Hippocampal formation (tissue), 2 donors: ENCODE results near the gene ZSWIM7.
"Not testable (repeated sequence)": the region's sequence is repeated elsewhere in the genome, so short reads cannot be mapped to it uniquely, and the experiment has no call there.

Source experiments
- DNase-seq, 2 donors: peaks; one replicate each; lab custom pipeline; 2025; lab: John Stamatoyannopoulos, UW

The ZSWIM7 gene

DNA sequence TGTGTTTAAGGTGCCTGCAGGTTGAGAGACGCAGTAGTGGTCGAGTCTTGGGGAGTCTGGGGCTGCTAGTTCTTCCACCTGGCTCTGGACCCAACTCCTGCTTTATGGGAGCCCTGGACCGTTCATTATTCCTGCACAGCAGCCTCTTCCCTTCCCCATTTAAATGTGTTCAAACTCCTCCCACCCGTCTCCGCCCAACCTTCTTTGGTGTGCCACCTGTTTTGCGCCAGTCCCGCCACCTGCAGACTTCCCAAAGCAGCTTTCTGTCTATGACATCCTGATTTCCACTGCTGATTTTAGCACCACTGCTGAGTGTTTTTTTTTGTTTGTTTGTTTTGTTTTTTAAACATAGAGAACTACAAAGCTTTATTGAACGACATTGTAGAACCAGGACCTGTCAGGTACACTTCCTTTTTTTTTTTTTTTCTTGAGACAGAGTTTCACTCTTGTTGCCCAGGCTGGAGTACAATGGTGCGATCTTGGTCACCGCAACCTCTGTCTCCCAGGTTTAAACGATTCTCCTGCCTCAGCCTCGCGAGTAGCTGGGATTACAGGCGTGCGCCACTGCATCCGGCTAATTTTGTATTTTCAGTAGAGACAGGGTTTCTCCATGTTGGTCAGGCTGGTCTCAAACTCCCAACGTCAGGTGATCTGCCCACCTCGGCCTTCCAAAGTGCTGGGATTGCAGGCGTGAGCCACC is 41.7 kb downstream of the ZSWIM7 start:
- DNase-seq = no peak

DNA sequence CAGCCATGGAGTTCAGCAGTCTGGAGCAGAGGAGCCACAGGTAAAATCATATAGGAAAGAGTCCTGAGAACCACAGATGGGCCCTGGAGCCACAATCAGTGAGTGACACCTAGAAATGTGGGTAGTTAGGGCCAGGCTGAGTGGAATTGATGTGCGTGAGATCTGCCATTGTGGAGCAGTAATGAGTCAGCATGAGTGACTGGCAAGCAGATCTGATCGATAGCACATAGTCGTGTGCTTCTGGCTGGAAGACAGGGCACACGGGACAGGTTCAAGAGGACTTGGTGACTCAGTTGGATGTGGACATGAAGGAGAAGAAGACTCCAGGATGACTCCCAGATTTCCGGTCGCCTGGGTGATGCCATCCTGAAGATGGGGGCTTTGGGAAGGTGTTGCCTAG is 42.3 kb downstream of the ZSWIM7 start:
- no peak for DNase-seq

DNA sequence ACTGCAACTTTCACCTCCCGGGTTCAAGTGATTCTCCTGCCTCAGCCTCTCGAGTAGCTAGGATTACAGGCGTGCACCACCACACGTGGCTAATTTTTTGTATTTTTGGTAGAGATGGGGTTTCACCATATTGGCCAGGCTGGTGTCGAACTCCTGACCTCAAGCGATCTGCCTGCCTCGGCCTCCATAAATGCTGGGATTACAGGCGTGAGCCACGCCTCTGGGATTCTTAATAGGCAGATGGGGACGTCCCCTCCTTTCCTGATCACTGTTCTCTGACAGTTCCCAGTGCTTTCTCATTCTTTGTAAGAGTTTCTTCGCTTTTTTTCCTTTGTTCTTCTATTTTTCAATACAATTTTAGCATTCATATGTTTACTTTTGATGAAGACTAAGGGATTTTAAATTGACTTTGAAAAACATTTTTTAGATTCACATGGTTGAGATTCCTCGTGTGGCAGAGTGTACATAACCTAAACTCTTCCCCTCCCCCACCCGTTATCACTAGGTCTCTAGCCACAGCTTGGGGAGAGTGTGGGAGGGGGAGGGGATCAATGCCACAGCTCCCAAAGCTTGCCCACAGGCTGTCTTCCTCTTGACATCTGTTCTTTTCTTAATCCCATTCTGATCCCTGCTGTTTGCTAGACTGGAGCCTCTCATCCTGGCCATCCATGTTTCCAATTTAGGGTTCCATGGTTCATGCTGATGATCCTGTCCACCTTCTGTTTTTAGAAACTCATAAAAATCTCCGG is 43.5 kb downstream of the ZSWIM7 start:
- no peak for DNase-seq

DNA sequence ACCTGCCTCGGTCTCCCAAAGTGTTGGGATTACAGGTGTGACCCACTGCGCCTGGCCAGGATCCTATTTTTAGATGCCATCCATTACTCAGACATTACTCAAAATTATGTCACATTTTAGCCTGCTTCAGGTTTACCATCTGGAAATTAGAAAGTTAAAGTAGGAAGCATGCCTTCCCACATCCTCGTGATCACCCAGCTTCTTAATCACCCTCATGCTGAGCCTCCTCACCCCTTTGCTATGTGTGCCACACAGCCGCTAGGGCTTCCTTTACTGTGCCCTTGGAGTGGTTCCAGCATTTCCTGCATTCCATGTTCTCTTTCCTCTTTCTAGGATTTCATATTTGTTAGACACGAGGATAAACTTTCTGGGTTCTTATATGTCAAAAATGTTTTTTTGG is 45.3 kb downstream of the ZSWIM7 start:
- no peak for DNase-seq

DNA sequence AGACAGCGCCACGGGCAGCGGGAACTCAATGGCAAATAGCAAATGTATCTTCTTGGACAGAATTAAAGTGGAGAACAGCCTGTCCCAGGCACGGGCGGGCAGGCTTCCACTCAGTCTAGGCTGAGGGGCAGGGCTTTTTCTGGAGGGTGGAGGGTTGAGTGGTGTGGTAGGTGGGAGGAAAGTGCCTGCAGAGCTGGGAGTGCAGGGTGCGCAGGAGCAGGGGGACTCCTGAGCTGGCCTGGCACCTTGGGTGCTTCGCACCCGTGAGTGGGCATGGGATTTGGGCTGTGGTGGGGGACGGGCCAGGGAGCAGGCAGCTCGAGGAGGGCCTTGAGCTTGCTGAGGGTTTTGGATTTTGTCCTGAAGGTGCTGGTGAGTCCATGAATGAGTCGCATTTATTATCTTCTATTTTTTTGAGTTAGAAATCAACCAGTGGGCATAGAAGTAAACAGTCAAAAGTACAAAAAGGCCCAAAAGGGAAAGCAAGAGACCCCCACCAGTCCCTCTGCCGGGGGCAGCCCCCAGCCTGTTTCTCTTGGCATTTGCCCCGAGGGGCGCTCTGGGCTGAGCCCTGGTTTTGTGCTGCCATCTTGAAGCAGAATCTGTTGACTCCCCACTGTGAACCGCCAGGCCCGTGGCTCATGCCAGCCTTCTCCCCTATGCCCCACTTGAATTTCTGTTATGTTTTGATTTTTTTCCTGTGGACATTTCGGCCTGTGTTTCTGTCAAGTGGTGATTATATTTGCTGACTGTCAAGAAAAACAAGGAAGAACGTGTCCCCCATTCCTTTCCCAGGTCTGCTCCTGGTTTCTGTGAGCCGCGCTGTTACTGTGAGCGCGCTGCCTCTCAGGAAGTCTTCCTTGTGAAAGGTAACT is 46.4 kb downstream of the ZSWIM7 start:
- no peak for DNase-seq

DNA sequence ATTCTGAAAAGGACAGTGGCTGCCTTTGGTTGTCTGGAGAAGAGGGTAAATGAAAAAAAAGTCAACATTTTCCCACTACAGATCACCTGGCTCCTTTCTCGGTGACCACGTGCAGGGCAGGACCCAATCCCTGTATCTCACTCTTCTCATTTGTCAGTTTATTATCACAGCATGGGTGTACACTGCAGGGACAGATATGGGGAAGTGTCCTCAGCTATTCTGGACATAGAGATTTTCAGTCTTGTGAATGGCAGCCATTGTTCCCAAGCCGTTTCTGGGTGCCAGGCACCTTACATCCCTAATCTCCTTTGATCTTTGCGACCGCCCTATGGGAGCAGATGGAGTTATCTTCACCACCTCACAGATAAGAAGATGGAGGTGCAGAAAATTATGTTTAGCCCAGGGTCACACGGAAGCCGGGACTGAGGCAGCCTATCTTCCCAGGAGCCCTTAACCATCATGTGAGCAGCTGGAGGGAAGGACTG is 47.4 kb downstream of the ZSWIM7 start:
- no peak for DNase-seq

DNA sequence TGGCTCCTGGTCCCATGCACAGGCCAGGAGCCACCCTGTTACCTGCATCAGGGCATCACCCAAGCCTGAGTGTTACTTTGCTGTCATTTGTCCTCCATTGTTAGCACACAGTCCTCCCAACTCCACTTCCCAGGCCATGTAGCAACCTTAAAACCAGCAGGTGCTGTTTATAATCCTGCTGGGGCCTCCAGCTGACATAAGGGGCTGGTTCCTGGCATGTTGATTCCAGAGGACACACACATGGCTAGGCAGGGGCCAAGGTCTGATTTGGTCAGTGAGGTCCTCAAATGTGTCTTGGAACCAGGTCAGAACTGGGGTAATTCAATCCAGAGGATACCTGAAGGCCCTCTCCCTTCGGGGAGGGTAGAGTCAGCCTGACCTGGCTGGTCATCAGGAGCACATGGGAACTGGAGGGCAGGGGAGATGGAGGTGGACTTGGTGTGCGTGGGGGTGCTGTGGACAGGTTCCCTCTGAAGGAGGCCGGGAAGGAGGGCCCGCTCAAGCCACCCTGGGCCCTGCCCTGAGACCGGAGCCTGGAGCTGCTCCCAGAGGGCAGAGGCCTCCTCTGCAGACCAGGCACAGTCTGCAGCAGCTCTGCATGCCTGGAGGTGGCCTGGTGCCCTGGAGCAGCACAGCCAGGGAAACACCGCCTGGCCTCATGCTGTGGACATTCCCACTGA is 48.0 kb downstream of the ZSWIM7 start:
- no peak for DNase-seq

DNA sequence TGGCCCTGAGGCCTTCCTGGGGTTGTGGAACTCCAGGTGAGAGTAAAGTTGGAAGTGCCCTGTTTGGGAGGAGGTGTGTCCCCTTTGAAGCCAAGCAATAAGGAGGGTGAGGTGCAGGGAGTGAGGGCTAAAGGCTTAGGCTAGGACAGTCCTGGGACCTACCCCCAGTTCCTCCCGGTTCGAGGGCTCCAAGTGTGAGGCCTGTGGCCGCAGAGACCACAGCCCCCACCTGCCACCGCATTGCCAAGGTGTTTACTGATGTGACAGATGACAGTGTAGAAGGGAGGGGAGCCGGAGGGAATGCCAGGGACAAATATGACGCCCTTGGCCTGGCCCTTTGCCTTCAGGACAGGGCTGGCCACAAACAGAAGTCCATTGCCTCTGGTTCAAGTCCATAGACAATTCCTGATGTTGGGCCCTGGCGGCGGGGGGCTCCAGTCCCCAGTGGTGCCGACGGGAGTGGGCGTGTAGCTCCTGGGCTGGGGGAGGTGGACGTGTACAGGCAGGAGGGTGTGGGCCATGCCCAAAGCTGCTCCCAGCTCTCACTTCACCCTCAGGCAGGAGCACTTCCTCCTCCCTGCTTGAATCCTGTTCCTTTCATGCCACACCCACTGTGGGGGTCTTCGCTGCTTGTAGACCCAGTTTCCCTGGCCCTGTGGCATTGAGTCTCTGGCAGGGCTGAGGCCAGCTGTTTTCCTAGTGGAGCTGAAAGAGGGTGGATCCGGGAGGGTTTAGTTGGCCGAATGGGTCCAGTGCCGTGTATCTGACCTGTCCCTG is 51.3 kb downstream of the ZSWIM7 start:
- DNase-seq = no peak

DNA sequence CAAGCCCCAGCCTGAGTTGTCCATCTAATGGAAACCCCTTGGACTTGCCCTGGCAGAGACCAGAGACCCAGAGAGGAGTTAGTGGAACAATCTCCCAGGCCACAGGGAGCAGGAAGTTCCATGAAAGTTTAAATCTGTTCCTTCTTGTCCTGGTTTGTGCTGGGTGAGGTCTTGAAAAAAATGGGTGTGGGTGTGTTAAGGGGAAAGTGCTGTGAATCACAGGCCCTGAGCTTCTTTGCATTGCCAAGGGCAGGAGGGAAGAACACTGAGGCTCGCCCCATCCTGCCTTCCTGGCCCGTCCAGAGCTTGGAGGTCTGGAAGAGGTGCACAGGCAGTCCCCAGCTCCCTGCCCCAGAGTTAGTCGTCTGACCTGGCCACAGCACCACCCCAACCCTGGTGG is 52.2 kb downstream of the ZSWIM7 start:
- no peak for DNase-seq

DNA sequence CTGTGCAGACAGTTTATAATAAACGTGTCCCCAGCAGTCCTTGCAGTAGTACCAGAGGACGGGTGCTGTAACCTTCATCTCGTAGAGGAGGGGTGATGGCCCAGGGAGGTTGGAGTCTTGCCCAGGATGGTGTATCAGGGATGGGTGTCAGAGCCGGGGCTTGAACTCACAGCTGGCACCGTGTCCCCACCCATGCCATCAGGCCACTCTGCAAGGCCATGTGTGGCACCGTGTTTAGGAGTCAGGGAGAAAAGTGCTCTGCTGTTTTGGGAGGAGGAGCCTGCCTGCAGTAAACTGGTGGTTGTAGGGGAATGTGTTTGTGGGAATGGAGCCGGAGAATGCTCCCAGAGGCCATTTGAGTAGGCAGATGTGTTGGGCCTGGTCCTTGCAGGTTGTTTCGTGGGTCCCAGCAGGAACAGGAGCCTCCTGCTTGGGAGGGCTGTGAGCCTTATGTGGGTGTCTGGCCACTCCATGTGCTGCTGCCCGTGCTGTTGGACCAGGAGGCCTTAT is 52.8 kb downstream of the ZSWIM7 start:
- DNase-seq = no peak

DNA sequence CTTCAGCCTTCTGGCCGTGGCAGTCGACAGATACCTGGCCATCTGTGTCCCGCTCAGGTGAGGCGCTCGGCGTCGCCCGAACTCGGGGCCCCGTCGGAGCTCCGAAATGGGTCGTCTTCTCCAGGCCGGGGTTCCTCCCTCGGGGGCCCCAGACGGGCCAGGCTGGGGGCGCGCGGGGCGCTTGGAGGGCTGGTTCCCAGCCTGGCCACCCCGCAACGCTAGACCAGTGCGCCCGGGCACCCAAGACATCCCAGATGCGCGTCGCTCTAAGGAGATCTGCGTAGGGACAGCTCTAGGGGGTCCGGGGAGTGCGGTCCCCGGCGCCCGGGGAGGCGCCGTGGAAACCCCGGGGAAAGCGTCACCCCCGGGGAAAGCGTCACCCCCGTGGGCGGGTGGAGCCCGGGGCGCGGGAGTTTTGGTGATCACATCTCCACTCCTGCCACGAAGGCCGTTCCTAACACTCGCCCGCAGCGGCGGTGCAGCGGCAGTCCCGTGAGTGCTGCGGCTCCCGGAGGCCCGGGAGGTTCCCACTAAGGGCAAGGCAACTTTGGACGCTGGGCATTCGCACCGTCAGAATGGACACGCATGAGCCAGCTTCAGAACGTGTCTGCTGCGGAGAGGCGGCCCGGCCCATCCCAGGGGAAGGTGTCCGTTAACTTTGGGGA is 53.8 kb downstream of the ZSWIM7 start:
- no peak for DNase-seq

DNA sequence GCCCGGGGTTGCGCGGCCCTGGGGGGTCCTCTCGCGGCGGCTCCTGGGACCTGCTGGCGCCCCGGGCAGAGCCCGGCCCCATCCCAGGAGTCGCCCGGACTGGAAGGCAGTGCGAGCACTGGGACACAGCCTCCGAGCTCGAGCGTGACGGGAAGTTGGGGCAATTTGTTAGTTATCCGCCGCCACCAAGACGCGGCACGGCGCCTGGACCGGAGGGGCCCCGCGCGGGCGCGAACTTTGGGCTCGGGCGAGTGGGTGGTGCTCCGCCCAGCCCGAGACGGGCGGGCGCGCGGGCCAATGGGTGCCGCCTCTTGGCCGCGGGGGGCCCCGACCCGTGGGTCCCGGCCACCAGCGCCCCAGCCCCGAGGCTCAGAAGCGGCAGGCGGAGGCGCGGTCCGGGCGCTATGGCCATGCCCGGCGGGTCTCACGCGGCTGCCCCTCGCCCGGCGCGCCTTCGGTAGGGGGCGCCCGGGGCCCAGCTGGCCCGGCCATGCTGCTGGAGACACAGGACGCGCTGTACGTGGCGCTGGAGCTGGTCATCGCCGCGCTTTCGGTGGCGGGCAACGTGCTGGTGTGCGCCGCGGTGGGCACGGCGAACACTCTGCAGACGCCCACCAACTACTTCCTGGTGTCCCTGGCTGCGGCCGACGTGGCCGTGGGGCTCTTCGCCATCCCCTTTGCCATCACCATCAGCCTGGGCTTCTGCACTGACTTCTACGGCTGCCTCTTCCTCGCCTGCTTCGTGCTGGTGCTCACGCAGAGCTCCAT is 54.6 kb downstream of the ZSWIM7 start, which contains the start of gene ADORA2B:
Gene ADORA2B, plus strand, starts transcription at position 372 of the 768 bp plus-strand sequence. Its CDS starts 119 bp downstream, at position 491.
- peak in 1 of 2 donors; percentile 21 for DNase-seq

DNA sequence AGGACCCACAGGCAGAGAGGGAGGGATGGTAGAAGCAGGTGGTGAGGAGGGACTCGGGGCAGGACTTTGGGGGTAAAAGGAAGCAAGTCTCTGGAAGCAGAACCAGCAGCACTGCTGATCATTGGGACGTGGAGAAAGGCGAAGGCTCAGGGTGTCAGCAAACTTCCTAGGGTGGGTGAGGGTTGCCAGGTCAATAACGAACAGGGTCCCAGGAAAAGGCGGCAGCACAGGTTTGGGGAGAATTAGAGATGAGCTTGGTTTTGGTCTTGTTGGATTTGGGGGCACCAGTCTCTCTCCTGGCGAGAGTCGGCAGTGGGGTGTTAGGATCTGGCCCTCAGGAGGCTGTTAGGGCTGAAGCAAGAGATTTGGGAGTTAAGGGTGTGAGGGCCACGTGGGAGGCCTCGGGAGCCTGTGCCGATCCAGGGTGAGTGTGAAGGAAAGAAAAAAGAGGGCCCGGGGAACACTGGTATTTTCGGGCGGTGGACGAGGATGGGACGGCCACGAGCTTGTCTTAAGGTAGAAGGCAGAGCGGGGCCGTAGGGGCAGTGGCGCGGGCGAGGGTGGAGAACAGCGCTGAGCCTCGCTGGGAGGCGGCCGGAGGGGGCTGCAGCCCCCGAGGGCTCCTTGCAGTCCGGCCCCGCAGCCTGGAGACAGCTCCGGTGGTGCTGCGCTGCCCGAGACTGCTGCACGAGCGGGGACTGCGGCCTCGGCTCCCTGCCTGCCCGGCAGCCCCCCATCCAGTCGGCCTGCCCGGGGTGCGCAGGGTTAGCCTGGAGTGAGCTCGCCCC is 55.3 kb downstream of the ZSWIM7 start:
- DNase-seq = no peak

DNA sequence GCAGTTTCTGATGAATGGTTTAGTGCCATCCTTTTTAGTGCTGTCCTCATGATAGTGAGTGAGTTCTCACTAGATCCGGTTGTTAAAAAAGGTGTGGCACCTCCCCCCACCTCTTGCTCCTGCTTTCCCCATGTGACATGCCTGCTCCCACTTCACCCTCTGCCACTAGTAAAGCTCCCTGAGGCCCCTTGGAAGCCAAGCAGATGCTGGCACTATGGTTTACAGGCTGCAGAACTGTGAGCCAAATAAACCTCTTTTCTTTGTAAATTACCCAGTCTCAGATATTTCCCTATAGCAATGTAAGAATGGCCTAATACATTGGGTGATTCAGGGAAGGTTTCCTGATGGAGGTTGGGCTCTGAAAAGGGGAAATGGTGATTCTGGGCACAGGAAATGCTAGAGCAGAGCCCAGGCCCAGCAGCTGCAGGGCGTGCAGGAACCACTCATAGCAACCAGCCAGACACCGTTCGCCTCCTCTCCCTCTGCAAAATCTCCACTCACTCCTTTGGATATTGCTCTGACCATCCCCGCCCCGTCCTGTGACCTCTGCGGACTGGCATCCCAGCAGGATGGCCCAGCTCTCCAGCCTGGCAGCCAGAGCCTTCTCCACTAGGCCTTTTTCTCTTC is 57.2 kb downstream of the ZSWIM7 start:
- DNase-seq = no peak

DNA sequence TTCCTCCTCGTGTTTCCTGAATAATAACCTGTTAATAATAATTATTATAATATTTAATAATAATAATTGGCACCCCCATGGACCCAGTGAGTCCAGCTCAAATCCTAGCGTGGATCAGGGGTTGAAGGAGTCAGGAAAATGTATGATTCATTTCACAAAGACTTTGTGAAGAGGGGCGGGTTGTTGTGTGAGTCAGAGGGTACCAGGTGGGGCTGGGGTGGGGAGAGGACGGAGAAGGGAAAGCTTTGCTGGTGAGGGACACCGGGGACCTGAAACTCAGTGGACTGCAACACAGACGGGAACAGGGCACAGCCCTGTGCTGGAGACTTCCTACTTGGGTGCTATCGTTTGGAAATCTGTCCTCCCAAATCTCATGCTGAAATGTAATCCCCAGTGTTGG is 57.7 kb downstream of the ZSWIM7 start:
- no peak for DNase-seq

DNA sequence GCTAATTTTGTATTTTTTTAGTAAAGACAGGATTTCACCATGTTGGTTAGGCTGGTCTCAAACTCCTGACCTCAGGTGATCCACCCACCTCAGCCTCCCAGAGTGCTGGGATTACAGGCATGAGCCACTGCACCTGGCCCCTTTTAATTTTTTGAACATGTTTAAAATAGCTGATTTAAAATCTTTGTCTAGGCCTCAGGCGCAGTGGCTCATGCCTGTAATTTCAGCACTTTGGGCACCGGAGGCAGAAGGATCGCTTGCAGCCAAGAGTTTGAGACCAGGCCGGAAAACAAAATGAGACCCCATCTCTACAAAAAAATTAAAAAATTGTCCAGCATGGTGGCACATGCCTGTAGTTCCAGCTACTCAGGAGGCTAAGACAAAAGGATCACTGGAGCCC is 63.0 kb downstream of the ZSWIM7 start:
- not testable (repeated sequence) for DNase-seq

DNA sequence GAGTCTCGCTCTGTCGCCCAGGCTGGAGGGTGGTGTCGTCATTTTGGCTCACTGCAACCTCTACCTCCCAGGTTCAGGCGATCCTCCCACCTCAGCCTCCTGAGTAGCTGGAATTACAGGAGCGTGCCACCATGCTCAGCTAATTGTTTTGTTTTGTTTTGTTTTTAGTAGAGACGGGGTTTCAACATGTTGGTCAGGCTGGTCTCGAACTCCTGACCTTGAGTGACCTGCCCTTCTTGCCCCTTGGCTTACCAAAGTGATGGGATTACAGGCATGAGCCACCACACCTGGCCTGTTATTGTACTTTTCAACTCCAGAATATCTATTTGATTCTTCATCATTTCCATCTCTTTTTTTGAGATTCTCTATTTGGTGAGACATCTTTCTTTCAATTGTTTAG is 63.6 kb downstream of the ZSWIM7 start:
- DNase-seq = no peak

DNA sequence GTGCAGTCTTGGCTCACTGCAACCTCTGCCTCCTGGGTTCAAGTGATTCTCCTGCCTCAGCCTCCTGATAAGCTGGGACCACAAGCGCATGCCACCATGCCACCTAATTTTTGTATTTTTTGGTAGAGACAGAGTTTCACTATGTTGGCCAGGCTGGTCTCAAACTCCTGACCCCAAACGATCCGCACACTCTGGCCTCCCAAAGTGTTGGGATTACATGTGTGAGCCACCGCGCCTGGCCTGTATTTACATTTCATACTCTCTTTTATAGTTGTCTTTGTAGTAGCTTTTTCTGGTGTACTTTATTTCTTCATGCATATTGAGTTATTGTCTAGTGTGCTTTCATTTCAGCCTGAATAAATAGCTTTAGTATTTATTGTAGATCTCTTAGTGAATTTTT is 64.6 kb downstream of the ZSWIM7 start:
- DNase-seq = no peak
